Measurements from ENCODE around the gene NPAS3.

DNA sequence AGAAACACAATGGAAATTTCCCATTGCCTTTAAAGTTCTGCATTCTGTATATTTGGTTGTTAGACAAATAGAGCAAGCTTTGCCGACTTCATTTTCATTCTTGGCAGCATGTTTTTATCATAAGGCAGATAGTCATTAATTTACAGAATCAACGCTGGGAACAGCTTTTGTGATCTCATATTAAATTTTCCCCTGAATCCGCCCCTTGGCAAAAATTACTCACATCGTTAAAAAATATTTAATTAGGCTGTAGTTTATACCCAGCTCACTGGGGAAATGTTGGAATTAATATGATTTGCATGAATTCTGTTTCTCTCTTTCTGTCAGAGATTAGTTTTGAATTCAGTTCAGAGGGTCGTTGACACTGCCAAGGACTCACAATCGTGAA is 714.6 kb downstream of the NPAS3 start:
- no peak for TF ChIP-seq POLR2AphosphoS5 (IDR thresholded peaks at IDR 0.05)
- TF ChIP-seq, protein P1, sequence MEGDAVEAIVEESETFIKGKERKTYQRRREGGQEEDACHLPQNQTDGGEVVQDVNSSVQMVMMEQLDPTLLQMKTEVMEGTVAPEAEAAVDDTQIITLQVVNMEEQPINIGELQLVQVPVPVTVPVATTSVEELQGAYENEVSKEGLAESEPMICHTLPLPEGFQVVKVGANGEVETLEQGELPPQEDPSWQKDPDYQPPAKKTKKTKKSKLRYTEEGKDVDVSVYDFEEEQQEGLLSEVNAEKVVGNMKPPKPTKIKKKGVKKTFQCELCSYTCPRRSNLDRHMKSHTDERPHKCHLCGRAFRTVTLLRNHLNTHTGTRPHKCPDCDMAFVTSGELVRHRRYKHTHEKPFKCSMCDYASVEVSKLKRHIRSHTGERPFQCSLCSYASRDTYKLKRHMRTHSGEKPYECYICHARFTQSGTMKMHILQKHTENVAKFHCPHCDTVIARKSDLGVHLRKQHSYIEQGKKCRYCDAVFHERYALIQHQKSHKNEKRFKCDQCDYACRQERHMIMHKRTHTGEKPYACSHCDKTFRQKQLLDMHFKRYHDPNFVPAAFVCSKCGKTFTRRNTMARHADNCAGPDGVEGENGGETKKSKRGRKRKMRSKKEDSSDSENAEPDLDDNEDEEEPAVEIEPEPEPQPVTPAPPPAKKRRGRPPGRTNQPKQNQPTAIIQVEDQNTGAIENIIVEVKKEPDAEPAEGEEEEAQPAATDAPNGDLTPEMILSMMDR (IDR thresholded peaks at IDR 0.05): no peak
- TF ChIP-seq POLR2A (IDR thresholded peaks at IDR 0.05): no peak

Data from sigmoid colon (tissue), 4 donors.